Endothelial cell of umbilical vein (primary cell): ENCODE data around the gene ACTR8. TPM values are rescaled to one million over a fixed set of nuclear protein-coding genes. Genes with fewer than 3 reads are reported as not detected.

ENCODE experiments used
- BruUV-seq: library from RNA; stranded (reverse); fragments of 400-500 nt; replicated peaks from 2 replicates; lab custom pipeline; 2021; lab: Mats Ljungman, UMichigan
- CTCF ChIA-PET: fragments of 300-600, 350-600 bp; sonication (Branson Sonifier 250); formaldehyde crosslinking; loops from one replicate; lab custom pipeline; 2021; ENCODE audit warnings: antibody characterized with exemption, inconsistent platforms; lab: Charles Lee
- POLR2A ChIA-PET: fragments of 300-600, 350-600 bp; sonication (Branson Sonifier 250); formaldehyde crosslinking; loops from one replicate; lab custom pipeline; 2021; ENCODE audit warnings: antibody characterized with exemption, inconsistent platforms; lab: Charles Lee
- DNase-seq: peaks from one replicate; pipeline ENCODE4 v3.0.0-alpha.2; 2011; ENCODE audit warnings: low read depth, low spot score
- FAIRE-seq: peaks from 2 replicates; lab custom pipeline; 2011; peaks lifted over from hg19 to GRCh38; lab: Jason Lieb, UNC
- H2AFZ ChIP-seq: 2 replicates; pipeline ENCODE4 v1.6.0; 2012; ENCODE audit warnings: low read depth, low read length, control low read depth, inconsistent platforms
- H3K27ac ChIP-seq: 2 replicates; pipeline ENCODE4 v1.5.1; 2011; ENCODE audit warnings: low read depth, mild to moderate bottlenecking, control low read depth, low read length, moderate library complexity; ENCODE audit not compliant: insufficient read depth
- H3K27me3 ChIP-seq, 2 experiments: 2 replicates each; pipeline versions ENCODE4 v1.6.0 to v1.6.1; 2011; ENCODE audit warnings: low read length in 2 of 2, mixed read lengths in 1 of 2; ENCODE audit not compliant: control insufficient read depth in 2 of 2, insufficient read depth in 2 of 2
- H3K36me3 ChIP-seq, 2 experiments: 2 replicates in 1 of 2; 3 replicates in 1 of 2; pipeline ENCODE4 v1.5.1; 2011; ENCODE audit warnings: low read length in 2 of 2, mild to moderate bottlenecking in 1 of 2, moderate library complexity in 1 of 2; ENCODE audit not compliant: control insufficient read depth in 2 of 2, insufficient read depth in 2 of 2; ENCODE audit errors: extremely low read depth in 1 of 2
- H3K4me1 ChIP-seq: 3 replicates; pipeline ENCODE4 v1.5.1; 2011; ENCODE audit warnings: mild to moderate bottlenecking, low read length; ENCODE audit not compliant: control insufficient read depth, insufficient read depth; ENCODE audit errors: extremely low read depth
- H3K4me2 ChIP-seq: 2 replicates; pipeline ENCODE4 v1.6.1; 2011; ENCODE audit warnings: low read length, control low read depth, mixed read lengths; ENCODE audit not compliant: insufficient read depth
- H3K4me3 ChIP-seq, 3 experiments: fragments of 200-600 bp in 1 of 3; sonication (generic), shearing (Covaris generic) in 1 of 3; replicated peaks in 1 of 3; 2 replicates each; pipeline ENCODE4 v1.5.1; 2011 to 2016; ENCODE audit warnings: control low read depth in 3 of 3, low read length in 3 of 3, mild to moderate bottlenecking in 2 of 3, inconsistent platforms in 1 of 3, low read depth in 1 of 3, moderate library complexity in 1 of 3; ENCODE audit not compliant: insufficient read depth in 1 of 3
- H3K79me2 ChIP-seq: 2 replicates; pipeline ENCODE4 v1.6.0; 2012; ENCODE audit warnings: low read length, inconsistent platforms; ENCODE audit not compliant: control insufficient read depth, insufficient read depth
- H3K9ac ChIP-seq: replicated peaks from 2 replicates; pipeline ENCODE3; 2011; ENCODE audit warnings: low read length, control low read depth; ENCODE audit not compliant: insufficient read depth; ENCODE audit errors: extremely low read depth
- H3K9me1 ChIP-seq: replicated peaks from 3 replicates; pipeline ENCODE4 v1.6.0; 2011; ENCODE audit warnings: mild to moderate bottlenecking, low read length; ENCODE audit not compliant: control insufficient read depth, insufficient read depth; ENCODE audit errors: extremely low read depth
- H3K9me3 ChIP-seq: replicated peaks from 2 replicates; pipeline ENCODE4 v1.5.1; 2012; ENCODE audit warnings: low read length, inconsistent platforms; ENCODE audit not compliant: control insufficient read depth, insufficient read depth
- H4K20me1 ChIP-seq: replicated peaks from 2 replicates; pipeline ENCODE3; 2011; ENCODE audit warnings: mild to moderate bottlenecking, low read length; ENCODE audit not compliant: control insufficient read depth, insufficient read depth; ENCODE audit errors: extremely low read depth
- EZH2 ChIP-seq: IDR thresholded peaks from 2 replicates; pipeline ENCODE4 v1.6.1; 2012; ENCODE audit warnings: borderline replicate concordance, low read depth, mild to moderate bottlenecking, moderate library complexity, low read length, inconsistent platforms; ENCODE audit not compliant: severe bottlenecking
- FOS ChIP-seq: IDR thresholded peaks from 2 replicates; pipeline ENCODE4 v1.6.1; 2011; ENCODE audit warnings: mild to moderate bottlenecking, low read length, moderate library complexity, borderline replicate concordance; ENCODE audit not compliant: insufficient read depth
- GATA2 ChIP-seq: IDR thresholded peaks from 2 replicates; pipeline ENCODE4 v1.7.0; 2011; ENCODE audit warnings: low read depth, mild to moderate bottlenecking, moderate library complexity, mixed read lengths, low read length; ENCODE audit not compliant: insufficient read length, insufficient read depth
- JUN ChIP-seq: IDR thresholded peaks from 2 replicates; pipeline ENCODE4 v1.6.1; 2011; ENCODE audit warnings: borderline replicate concordance, low read depth; ENCODE audit not compliant: insufficient read length, insufficient read depth
- MYC ChIP-seq: IDR thresholded peaks from one replicate; pipeline ENCODE4 v1.6.1; 2011; ENCODE audit warnings: mild to moderate bottlenecking, low read depth, low read length
- POLR2A ChIP-seq: IDR thresholded peaks from 2 replicates; pipeline ENCODE4 v1.6.1; 2012; ENCODE audit warnings: low read depth, mild to moderate bottlenecking, control low read depth, low read length
- POLR2AphosphoS5 ChIP-seq: IDR thresholded peaks from 2 replicates; pipeline ENCODE4 v1.6.1; 2012; ENCODE audit warnings: low read depth, mild to moderate bottlenecking, control low read depth, low read length, moderate library complexity; ENCODE audit not compliant: insufficient read depth
- dilution Hi-C: fragments of 300-500 bp; cut with MboI; formaldehyde crosslinking; loops from one replicate; pipeline ENCODE4 v1.15.0; 2019; ENCODE audit warnings: low sequenced_read_pairs; ENCODE audit not compliant: extremely low pct_ligation_motif_present
- intact Hi-C: fragments of 100-400 bp; cut with micrococcal nuclease; formaldehyde crosslinking; loops from one replicate; pipeline ENCODE4 v1.10.0; 2022
- polyA plus RNA-seq, 4 experiments: library from polyadenylated mRNA; depleted of rRNA in 3 of 4; stranded (reverse) in 3 of 4; unstranded in 1 of 4; fragments of >200 nt; gene quantifications; 2 replicates each; pipeline versions ENCODE4 v1.2.1 to v1.2.3, GENCODE V29; 2011 to 2012; ENCODE audit warnings: missing spikeins in 1 of 4
- total RNA-seq: library from RNA; stranded (reverse); gene quantifications from 2 replicates; pipeline ENCODE4 v1.2.3, GENCODE V29; 2021
- TF ChIP-seq, protein P1 (sequence below), 2 donors: IDR thresholded peaks; 1 replicate in 1 of 2; 2 replicates in 1 of 2; pipeline ENCODE4 v1.5.1; 2011; ENCODE audit warnings: low read length in 2 of 2, mild to moderate bottlenecking in 2 of 2, moderate library complexity in 2 of 2, control low read depth in 1 of 2, inconsistent platforms in 1 of 2, low read depth in 1 of 2; ENCODE audit not compliant: insufficient read depth in 1 of 2; ENCODE audit errors: extremely low read depth in 1 of 2
- TF ChIP-seq, protein P2 (sequence below): IDR thresholded peaks from 2 replicates; pipeline ENCODE4 v1.6.1; 2011; ENCODE audit not compliant: insufficient read depth, insufficient read length

The ACTR8 gene
- total and polyA plus RNA-seq, 2 donors (not counting 3 experiments of a cell fraction or from before 2014, with no cell fraction given): 14.4 to 42.0 TPM

DNA sequence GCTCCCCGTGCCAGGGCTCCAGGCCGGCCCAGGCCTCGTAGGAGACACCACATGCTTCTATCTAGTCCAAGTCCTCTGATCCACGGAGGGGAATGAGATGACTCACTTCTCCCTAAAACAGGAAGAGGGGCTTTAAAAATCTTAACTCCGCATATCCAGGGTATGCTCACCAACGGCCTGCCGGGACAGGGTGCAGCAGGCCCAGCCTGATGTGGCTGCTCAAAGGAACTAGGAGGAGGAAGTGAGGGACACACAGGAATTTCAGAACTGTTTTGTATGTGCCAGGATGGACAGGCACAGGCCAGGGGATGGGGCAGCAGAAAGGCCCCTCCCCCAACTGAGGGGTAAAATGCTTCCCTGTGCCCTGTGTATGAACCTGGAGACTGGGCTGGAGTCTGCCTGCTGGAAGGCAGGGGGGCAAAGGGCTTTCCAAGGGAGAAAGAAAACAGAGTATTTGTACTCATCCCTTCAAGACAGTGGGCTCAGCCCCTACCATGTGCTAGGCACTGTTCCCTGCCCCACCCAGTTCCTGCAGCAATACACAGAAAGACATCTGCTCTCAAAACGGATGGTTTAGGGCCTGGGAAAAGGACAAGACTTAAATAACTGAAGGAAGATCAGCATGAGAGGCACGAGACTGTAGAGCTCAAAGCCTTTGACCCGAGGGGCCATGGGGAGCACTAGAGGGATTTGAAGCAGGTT, 57.8 kb downstream of the ACTR8 start:
- DNase-seq: no peak
- no peak overlapping the region for H3K4me3 ChIP-seq
- no peaks in the 10 kb centered on the region for H3K4me1 ChIP-seq
- no peak for TF ChIP-seq GATA2
- no peak for TF ChIP-seq EZH2
- TF ChIP-seq POLR2A: no peak
- TF ChIP-seq, protein P1, sequence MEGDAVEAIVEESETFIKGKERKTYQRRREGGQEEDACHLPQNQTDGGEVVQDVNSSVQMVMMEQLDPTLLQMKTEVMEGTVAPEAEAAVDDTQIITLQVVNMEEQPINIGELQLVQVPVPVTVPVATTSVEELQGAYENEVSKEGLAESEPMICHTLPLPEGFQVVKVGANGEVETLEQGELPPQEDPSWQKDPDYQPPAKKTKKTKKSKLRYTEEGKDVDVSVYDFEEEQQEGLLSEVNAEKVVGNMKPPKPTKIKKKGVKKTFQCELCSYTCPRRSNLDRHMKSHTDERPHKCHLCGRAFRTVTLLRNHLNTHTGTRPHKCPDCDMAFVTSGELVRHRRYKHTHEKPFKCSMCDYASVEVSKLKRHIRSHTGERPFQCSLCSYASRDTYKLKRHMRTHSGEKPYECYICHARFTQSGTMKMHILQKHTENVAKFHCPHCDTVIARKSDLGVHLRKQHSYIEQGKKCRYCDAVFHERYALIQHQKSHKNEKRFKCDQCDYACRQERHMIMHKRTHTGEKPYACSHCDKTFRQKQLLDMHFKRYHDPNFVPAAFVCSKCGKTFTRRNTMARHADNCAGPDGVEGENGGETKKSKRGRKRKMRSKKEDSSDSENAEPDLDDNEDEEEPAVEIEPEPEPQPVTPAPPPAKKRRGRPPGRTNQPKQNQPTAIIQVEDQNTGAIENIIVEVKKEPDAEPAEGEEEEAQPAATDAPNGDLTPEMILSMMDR (IDR thresholded peaks at IDR 0.05; ENCODE audit: extremely low read depth in 1 of 2, insufficient read depth in 1 of 2, low read depth in 1 of 2, low read length in 2 of 2): no peak
- no peak for TF ChIP-seq JUN
- no peak for TF ChIP-seq MYC
- no peak for TF ChIP-seq FOS
- TF ChIP-seq, protein P2, sequence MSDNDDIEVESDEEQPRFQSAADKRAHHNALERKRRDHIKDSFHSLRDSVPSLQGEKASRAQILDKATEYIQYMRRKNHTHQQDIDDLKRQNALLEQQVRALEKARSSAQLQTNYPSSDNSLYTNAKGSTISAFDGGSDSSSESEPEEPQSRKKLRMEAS: no peak
- TF ChIP-seq POLR2AphosphoS5: no peak
- no peak overlapping the region for H2AFZ ChIP-seq
- BruUV-seq: no TSS peak
- no peaks in the 10 kb centered on the region for H4K20me1 ChIP-seq
- H3K27ac ChIP-seq: no peak overlapping the region
- FAIRE-seq: no peak
- H3K9ac ChIP-seq: no peak overlapping the region
- ChIA-PET POLR2A (no interaction called here), CTCF (no interaction called here)
- dilution Hi-C loops: no loop called here
- no peaks in the 10 kb centered on the region for H3K36me3 ChIP-seq
- H3K9me3 ChIP-seq: no peaks in the 10 kb centered on the region
- no peaks in the 10 kb centered on the region for H3K79me2 ChIP-seq
- intact Hi-C loops: no loop called here
- H3K9me1 ChIP-seq: no peaks in the 10 kb centered on the region
- no peak overlapping the region for H3K4me2 ChIP-seq
- no peaks in the 10 kb centered on the region for H3K27me3 ChIP-seq
